SIG-M5 treated with dmso at 0.1 percent for 504 hours (cell line): Measurements from ENCODE around the gene FMO1.
A peak's percentile ranks its signal among the peaks of the same experiment; 100 is the strongest.

Experiments
- DNase-seq: peaks from one replicate; lab custom pipeline; 2025; ENCODE audit not compliant: unreplicated experiment; lab: John Stamatoyannopoulos, UW

The FMO1 gene

GRCh38 chr1:171248302-171248701, at the start of gene FMO1:
Gene FMO1 (plus strand): TSS chr1:171248494. CDS start chr1:171258088, 9,594 bp downstream.
- DNase-seq = no peak

- no peak for DNase-seq
Observed at GRCh38 chr1:171204296-171204695, 44.0 kb upstream of the FMO1 start.

GRCh38 chr1:171206204-171206977, 41.9 kb upstream of the FMO1 start:
- DNase-seq = no peak

GRCh38 chr1:171206978-171207355, 41.3 kb upstream of the FMO1 start:
- DNase-seq = no peak

- DNase-seq = no peak
Observed at GRCh38 chr1:171207377-171207776, 40.9 kb upstream of the FMO1 start.

- DNase-seq = no peak
Observed at GRCh38 chr1:171210355-171210754, 37.9 kb upstream of the FMO1 start.

GRCh38 chr1:171212607-171213351, 35.5 kb upstream of the FMO1 start:
- peak; percentile 90 for DNase-seq

GRCh38 chr1:171213559-171214454, 34.5 kb upstream of the FMO1 start:
- DNase-seq = no peak

GRCh38 chr1:171217658-171218443, 30.4 kb upstream of the FMO1 start:
- DNase-seq = no peak

GRCh38 chr1:171218661-171219060, 29.6 kb upstream of the FMO1 start:
- no peak for DNase-seq

GRCh38 chr1:171219346-171220080, 28.8 kb upstream of the FMO1 start:
- no peak for DNase-seq

GRCh38 chr1:171220081-171220420, 28.2 kb upstream of the FMO1 start:
- no peak for DNase-seq

GRCh38 chr1:171220581-171221054, 27.7 kb upstream of the FMO1 start:
- no peak for DNase-seq

GRCh38 chr1:171221665-171222591, 26.4 kb upstream of the FMO1 start:
- no peak for DNase-seq

- no peak for DNase-seq
Observed at GRCh38 chr1:171222936-171223335, 25.4 kb upstream of the FMO1 start.

GRCh38 chr1:171224257-171224656, 24.0 kb upstream of the FMO1 start:
- DNase-seq = peak; percentile 67

GRCh38 chr1:171226747-171227370, 21.4 kb upstream of the FMO1 start:
- DNase-seq = peak; percentile 81

- no peak for DNase-seq
Observed at GRCh38 chr1:171231326-171231725, 17.0 kb upstream of the FMO1 start.
